ENCODE measurements around the gene FBXO30. TPM values are rescaled to one million over a fixed set of nuclear protein-coding genes. Genes with fewer than 3 reads are reported as not detected.
A peak's percentile ranks its signal among the peaks of the same experiment; 100 is the strongest.

FBXO30 gene
- total and polyA plus RNA-seq, 8 donors = 7.7 to 11.3 (median 10.9) TPM

DNA sequence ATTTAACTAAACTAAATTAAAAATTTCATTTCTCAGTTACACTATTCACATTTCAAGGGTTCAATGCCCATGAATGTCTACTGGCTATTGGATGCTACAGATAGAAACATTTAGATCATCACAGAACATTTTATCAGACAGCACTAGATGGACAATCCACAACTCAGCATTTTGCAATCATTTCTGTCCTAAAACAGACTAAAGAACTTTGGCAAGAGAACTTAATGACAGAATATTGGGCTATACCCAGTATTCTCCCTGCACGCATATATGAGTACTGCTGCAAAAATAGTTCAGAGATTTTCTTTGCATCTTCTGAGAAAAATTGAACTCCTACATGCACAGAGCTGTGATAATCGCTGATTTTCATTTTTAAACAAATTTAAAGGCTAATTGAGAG is 36.1 kb upstream of the FBXO30 start:
- intact Hi-C loops (cut with DNase I) = no loop called here
- H3K27me3 ChIP-seq = no peaks in the 10 kb centered on the region
- H3K9me3 ChIP-seq = no peaks in the 10 kb centered on the region
- no peak overlapping the region for H3K4me3 ChIP-seq
- no peaks in the 10 kb centered on the region for H3K36me3 ChIP-seq
- TF ChIP-seq, protein P1, sequence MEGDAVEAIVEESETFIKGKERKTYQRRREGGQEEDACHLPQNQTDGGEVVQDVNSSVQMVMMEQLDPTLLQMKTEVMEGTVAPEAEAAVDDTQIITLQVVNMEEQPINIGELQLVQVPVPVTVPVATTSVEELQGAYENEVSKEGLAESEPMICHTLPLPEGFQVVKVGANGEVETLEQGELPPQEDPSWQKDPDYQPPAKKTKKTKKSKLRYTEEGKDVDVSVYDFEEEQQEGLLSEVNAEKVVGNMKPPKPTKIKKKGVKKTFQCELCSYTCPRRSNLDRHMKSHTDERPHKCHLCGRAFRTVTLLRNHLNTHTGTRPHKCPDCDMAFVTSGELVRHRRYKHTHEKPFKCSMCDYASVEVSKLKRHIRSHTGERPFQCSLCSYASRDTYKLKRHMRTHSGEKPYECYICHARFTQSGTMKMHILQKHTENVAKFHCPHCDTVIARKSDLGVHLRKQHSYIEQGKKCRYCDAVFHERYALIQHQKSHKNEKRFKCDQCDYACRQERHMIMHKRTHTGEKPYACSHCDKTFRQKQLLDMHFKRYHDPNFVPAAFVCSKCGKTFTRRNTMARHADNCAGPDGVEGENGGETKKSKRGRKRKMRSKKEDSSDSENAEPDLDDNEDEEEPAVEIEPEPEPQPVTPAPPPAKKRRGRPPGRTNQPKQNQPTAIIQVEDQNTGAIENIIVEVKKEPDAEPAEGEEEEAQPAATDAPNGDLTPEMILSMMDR (IDR thresholded peaks at IDR 0.05) = no peak
- no peak for ATAC-seq
- H3K27ac ChIP-seq = no peak overlapping the region
- DNase-seq = peak in 1 of 4 donors; percentile 17
- H3K4me1 ChIP-seq = peaks cover 0 to 5% of the 10 kb centered on the region in 2 donors

- H3K27me3 ChIP-seq = no peaks in the 10 kb centered on the region
- TF ChIP-seq, protein P1 (IDR thresholded peaks at IDR 0.05) = no peak
- H3K4me3 ChIP-seq = no peak overlapping the region
- no peaks in the 10 kb centered on the region for H3K36me3 ChIP-seq
- DNase-seq = no peak
- ATAC-seq = no peak
- no peak overlapping the region for H3K27ac ChIP-seq
- no peaks in the 10 kb centered on the region for H3K9me3 ChIP-seq
- H3K4me1 ChIP-seq = peaks cover 0 to 5% of the 10 kb centered on the region in 2 donors
- intact Hi-C loops (cut with DNase I) = no loop called here
These were observed 33.9 kb upstream of the FBXO30 start for GRCh38 chr6:145848541-145848940.

DNA sequence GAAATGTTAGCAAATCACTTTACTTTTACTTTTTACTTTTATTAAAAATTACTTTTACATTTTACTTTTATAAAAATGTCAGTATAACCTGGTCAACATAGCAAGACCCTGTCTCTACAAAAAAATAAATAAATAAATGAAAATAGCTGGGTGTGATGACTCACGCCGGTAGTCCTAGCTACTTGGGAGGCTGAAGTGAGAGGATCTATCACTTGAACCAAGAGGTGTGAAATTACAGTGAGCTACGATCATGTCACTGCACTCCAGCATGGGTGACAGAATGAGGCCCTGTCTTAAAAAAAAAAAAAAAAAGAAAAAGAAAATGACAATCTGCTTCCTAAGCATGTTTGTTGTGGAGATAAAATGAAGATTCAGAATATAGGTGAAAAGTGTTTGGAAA is 31.0 kb upstream of the FBXO30 start:
- no peak for ATAC-seq
- Histone ChIP-seq H3K27me3 (no peaks in the 10 kb centered on the region), H3K36me3 (no peaks in the 10 kb centered on the region), H3K27ac (no peak overlapping the region), H3K4me3 (no peak overlapping the region), H3K4me1 (no peaks in the 10 kb centered on the region), H3K9me3 (no peaks in the 10 kb centered on the region)
- no peak for DNase-seq
- intact Hi-C loops (cut with DNase I) = no loop called here
- TF ChIP-seq, protein P1 (IDR thresholded peaks at IDR 0.05) = no peak

DNA sequence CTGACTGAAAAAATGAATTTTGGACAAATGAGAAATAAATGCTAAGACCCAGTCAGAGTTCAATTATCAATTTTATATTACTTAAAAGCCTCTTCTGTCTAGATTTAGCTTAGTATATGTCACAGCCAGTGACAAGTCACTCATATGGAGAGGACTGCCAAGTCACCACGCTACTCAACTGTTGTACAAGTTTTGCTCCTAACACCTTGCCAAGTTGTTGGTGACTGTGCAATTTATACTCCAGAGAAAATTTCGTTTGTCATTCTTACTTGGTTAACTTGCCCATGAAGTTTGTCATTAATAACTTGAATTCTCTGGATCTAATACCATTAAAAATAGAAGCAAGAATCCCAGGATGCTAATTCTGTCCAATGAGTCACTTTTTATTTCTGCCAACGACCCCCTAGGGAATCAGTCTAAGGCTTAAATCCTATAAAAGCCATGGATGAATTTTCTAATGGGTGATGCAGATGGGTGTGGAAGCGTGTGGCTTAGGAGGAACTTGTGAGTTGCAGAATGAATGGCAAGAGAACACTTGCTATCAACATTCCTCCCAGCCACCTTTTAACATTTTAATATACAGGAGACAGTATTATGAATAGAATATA is 30.4 kb upstream of the FBXO30 start:
- TF ChIP-seq, protein P1 (IDR thresholded peaks at IDR 0.05) = no peak
- ATAC-seq (no peak), DNase-seq (no peak)
- intact Hi-C loops (cut with DNase I) = no loop called here
- H3K4me1 ChIP-seq = no peaks in the 10 kb centered on the region
- no peak overlapping the region for H3K4me3 ChIP-seq
- H3K27ac ChIP-seq = no peak overlapping the region
- H3K9me3 ChIP-seq = no peaks in the 10 kb centered on the region
- no peaks in the 10 kb centered on the region for H3K27me3 ChIP-seq
- H3K36me3 ChIP-seq = no peaks in the 10 kb centered on the region

DNA sequence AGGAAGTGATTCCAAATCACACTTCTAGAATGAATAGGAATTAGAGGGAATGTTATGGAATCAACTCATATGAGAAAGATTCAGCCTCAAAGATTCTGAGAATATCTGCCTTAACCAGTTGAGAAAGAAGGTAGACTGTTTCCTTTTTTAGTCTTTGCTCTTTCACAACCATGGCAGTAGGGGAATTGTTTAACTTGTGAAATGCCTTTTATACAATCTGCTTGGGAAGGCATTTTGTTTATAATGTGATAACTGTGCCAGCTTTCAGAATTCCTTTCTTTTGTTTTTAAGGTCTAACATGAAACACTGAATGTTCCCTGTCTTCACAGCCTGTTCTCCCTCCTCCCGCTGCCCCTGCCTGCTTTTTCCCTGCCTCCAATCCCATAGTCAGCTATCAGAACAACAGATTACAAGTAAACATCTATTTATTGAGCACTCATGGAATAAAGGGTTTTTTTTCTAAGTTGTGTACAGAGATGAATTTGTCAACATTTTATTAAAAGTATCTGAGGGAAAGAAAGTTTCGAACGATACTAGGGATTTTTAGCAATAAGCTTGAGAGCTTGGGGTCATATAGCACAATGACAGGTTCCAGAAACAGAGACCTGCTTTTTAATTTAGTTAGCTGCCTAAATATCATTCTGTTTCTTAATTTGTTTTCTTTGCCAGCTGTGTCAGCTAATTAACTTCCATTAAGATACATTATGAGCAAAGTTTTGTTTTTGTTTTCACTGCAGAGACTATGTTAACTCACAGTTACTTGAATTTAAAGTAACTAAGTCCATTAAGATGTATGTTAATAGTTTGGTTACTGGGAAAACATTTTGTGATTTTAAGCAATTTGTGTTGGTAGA is 28.3 kb upstream of the FBXO30 start:
- Histone ChIP-seq H3K27me3 (no peaks in the 10 kb centered on the region), H3K4me3 (no peak overlapping the region), H3K4me1 (no peaks in the 10 kb centered on the region), H3K36me3 (no peaks in the 10 kb centered on the region), H3K9me3 (no peaks in the 10 kb centered on the region), H3K27ac (no peak overlapping the region)
- ATAC-seq (no peak), DNase-seq (no peak)
- TF ChIP-seq, protein P1 (IDR thresholded peaks at IDR 0.05) = no peak
- intact Hi-C loops (cut with DNase I) = no loop called here

Data from left lung (tissue), 10 donors.